PC-3 (cell line): ENCODE results near the gene TNP2.

Experiments
- CTCF ChIP-seq: fragments of 300-600 bp; sonication (generic); conservative IDR thresholded peaks from 2 replicates; pipeline ENCODE4 v1.5.1; 2017; ENCODE audit warnings: antibody characterized with exemption, low read depth, mild to moderate bottlenecking, low read length
- EZH2 ChIP-seq: fragments of 300-600 bp; sonication (generic); IDR thresholded peaks from one replicate; pipeline ENCODE4 v1.6.1; 2017; ENCODE audit warnings: antibody characterized with exemption, mild to moderate bottlenecking, low read length; ENCODE audit not compliant: unreplicated experiment

DNA sequence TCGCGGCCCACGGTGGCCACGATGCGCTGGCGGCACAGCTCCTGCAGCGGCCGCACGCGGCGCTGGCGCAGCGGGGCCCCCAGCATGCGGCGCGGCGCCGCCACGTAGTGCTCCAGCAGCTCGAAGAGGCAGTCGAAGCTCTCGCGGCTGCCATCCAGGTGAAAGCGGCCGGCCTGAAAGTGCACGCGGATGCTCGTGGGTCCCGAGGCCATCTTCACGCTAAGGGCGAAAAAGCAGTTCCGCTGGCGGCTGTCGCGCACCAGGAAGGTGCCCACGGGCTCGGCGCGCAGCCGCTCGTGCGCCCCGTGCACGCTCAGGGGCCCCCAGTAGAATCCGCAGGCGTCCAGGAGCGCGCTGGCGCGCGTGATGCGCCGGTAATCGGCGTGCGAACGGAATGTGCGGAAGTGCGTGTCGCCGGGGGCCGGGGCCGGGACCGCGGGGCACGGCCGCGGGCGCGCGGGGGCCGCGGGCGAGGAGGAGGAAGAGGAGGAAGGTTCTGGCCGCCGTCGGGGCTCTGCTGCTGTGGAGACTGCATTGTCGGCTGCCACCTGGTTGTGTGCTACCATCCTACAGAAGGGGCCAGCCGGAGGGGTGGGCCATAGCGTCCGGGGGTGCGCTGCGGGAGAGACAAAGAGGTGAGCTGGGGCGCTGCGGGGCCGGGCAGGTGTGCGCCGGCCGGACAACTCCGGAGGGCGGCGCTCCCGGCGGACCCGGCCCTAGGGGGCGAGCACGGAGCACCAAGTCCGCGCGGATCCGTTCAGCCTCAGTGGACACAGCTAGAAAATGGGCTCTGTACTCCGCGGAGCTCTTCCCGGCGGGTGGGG is 14.0 kb downstream of the TNP2 start:
- TF ChIP-seq CTCF (no peak), EZH2 (no peak)
